HuH-7.5 (cell line): ENCODE measurements around the gene ATRX.
"Not testable (repeated sequence)": the region's sequence is repeated elsewhere in the genome, so short reads cannot be mapped to it uniquely, and the experiment has no call there.

Source experiments
- DNase-seq: peaks from one replicate; pipeline ENCODE4 v3.0.0; 2011; ENCODE audit warnings: low spot score

The ATRX gene

GRCh38 chrX:77740376-77740905, 45.6 kb downstream of the ATRX start:
- DNase-seq: no peak

DNA sequence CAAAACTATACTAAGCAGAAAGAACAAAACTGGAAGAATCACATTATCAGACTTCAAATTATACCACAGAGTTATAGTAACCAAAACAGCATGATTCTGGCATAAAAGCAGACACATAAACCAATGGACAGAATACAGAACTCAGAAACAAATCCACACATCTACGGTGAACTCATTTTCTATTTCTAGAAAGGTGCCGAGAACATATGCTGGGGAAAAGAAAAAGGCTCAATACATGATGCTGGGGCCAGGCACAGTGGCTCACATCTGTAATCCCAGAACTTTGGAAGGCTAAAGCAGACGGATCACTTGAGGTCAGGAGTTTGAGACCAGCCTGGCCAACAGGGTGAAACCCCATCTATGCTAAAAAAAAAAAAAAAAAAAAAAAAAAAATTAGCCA, 52.7 kb downstream of the ATRX start:
- no peak for DNase-seq

GRCh38 chrX:77731821-77732419, 54.1 kb downstream of the ATRX start:
- no peak for DNase-seq

DNA sequence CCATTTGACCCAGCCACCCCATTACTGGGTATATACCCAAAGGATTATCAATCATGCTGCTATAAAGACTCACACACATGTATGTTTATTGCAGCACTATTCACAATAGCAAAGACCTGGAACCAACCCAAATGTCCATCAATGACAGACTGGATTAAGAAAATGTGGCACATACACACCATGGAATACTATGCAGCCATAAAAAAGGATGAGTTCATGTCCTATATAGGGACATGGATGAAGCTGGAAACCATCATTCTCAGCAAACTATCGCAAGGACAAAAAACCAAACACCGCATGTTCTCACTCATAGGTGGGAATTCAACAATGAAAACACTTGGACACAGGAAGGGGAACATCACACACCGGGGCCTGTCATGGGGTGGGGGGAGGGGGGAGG, 59.9 kb downstream of the ATRX start:
- DNase-seq: not testable (repeated sequence)

- no peak for DNase-seq
Measured at GRCh38 chrX:77723681-77724080, 62.3 kb downstream of the ATRX start.

DNA sequence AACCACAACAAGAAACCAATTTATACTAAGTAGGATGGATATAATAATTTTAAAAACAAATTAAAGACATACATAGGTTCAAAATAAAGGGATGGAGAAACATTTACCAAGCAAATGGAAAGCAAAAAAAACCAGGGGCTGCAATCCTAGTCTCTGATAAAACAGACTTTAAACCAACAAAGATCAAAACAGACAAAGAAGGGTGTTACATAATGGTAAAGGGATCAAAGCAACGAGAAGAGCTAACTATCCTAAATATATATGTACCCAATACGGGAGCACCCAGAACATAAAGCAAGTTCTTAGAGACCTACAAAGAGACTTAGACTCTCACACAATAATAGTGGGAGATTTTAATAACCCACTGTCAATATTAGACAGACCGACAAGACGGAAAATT, 66.6 kb downstream of the ATRX start:
- no peak for DNase-seq

DNA sequence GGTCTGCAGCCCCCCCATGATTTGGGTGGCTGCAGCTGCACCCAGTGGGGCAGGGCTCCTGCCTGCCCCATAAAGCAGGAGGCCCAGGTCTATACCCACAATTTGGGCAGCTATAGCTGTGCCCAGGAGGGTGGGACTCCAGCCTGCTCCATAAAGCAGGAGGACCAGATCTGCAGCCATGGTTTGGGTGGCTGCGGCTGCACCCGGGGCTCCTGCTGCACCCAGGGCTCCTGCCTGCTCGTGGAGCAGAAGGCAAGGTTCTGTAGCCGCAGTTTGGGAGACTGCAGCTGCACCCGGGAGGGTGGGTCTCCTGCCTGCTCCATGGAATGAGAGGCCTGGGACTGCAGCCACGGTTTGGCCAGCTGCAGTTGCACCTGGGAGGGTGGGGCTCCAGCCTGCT, 81.1 kb downstream of the ATRX start:
- DNase-seq: no peak

DNA sequence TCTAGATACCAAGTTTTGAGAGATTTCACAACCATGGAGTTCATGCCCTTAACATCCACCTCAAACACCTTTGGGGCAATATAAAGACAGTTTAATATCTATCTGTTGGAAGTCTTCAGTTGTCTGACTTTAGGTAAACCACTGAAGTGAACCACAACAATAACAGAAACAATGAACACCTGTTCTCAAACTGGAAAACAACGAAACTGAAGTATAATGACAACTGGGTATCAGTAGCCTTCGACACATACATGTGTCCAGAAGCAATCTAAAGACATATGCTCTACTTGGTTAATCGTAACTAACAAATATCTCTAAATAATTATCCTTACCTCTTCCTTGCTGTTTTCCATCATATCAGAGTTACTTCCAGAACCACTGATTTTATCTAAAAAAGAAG, 87.8 kb downstream of the ATRX start:
- no peak for DNase-seq

DNA sequence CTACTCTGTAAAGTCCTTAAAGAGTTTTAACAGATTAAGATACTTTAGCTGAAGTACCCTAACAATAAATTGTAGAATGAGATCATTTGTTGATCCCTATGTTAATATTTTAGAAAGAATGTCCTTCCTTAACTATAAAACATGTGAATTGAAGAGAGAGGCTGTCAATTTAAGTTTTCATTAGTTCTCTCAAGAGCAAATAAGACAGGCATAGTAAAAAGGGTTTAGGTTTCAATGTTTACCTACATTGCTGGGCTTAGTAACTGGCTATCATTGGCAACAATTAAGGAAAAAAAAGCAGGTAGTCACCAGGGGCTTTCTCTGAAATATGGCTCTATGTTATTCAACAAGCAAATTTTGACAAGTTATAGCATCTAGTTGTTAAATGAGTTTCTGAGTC, 91.5 kb downstream of the ATRX start:
- no peak for DNase-seq

DNA sequence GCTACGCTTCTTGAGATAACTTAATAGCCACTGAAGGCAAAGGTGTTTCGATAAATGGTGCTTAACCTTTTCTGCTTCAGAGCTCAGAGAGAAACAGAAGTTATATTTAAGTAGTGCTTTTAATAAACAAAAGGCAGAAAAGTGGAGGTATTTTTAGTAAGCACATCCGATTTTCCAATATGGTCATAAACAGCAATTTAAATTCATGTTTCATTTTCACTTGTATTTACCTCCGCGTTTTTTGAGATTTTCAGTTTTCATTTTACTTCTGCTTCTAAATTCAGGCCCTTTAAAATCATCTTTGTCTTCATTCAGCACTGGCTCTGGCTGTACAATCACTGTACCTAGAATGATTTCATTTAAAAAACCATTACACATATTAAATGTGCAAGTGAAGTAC, 92.4 kb downstream of the ATRX start:
- no peak for DNase-seq

GRCh38 chrX:77691916-77692315, 94.1 kb downstream of the ATRX start:
- no peak for DNase-seq

GRCh38 chrX:77689376-77689775, 96.6 kb downstream of the ATRX start:
- no peak for DNase-seq

DNA sequence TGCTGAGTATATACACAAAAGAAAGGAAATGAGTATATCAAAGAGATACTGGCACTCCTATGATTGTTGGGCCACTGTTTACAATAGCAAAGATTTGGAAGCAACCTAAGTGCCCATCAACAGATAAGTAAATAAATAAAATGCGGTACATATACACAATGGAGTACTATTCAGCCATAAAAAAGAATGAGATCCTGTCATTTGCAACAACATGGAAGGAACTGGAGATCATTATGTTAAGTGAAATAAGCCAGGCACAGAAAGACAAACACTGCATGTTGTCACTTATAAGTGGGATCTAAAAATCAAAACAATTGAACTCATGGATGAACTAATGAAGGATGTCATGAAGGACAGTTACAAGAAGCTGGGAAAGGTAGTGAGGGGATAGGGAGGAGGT, 100.3 kb downstream of the ATRX start:
- not testable (repeated sequence) for DNase-seq

DNA sequence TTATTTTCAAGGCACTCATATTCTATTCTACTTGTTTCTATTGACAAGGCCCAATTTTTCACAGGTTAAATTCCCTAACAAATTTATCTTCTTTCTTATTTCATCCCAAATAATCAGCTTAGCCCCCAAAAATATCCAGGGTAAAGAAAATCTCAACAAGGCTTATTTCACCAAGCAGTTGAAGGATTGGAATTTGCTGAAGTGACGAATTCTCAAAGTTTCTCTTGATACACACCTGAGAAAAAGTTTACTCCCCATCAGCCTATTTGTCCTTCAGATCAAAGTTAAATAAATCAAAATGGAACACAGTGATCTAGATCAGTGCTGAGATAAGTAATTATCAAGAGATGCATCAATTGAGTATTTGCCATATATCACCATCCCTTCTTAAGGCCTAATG, 106.9 kb downstream of the ATRX start:
- no peak for DNase-seq

DNA sequence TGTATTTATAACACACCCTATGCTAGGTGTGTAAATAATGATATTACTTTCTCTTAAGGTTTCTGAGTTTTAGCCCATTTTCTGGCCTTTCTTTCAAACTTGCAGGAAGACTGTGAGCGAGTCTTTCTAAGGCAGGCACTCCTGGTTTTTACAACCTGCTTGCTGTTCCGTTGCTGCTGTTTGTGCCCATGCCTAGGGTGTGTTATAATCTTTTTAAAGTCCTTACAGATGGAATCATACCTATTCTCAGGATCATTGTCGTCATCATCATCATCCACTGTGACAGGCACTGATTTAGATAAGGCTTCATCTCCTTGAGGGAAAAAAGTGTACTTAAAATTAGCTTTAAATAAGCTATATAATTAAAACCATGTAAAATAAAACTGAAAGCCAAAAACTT, 110.0 kb downstream of the ATRX start:
- DNase-seq: no peak

DNA sequence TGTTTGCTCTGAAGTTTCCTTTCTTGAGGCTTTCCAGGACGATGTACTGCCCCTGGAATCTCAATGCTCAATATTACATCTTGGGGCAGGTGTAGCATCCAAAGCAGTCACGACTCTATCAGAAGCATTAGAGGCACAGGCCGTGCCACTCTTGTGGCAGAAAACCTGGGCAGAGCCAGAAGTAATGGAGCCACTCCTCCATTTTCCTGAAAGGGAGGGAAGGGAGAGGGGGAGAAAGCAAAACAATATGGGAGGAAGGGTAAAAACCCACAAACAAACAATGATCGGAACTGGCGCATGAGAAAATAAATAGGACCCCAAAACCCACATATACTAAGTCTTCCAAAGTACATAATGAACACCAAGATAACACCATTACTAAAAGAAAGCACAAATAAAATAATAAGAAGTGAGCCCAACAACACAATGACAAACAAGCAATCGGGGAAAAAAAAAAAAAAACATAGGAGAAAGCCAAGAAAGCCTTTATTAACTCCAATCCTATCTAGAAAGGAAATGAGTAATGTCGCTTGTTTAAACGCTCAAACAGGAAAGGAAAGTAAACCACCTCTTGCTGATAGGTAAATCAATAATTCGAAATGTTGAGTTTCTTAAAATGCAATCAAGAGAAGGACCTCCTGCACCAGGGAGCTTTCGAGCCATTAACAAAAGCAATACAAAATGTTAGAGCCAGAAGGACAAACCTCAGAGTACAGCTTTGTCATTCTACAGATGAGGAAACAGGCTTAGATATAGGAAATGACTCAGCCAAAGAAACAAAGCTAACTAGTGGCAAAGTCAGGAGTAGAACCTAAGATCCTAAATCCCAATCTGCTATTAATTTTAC, 117.4 kb downstream of the ATRX start:
- no peak for DNase-seq

GRCh38 chrX:77658886-77659285, 127.1 kb downstream of the ATRX start:
- no peak for DNase-seq

GRCh38 chrX:77652095-77652494, 133.9 kb downstream of the ATRX start:
- no peak for DNase-seq

DNA sequence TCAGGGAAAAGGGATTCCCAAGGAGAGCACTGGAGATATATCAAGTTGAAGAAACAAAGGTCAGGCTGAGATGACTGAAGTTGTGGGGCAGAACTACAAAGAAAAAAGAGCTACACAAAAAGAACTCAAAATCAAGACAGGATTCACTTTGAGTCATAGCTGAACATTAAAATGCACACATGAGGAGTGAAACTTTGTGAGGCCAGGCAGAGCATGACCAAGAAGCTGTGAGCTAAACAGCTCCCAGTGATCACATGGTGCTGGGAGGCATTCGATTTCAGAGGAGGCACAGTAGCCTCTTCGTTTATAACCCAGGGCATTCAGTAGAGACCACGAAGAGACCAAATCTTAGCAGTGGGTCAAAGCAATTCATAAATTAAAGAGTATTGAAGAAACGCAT, 145.3 kb downstream of the ATRX start:
- DNase-seq: no peak

GRCh38 chrX:77639820-77640219, 146.2 kb downstream of the ATRX start:
- no peak for DNase-seq

GRCh38 chrX:77638397-77638796, 147.6 kb downstream of the ATRX start:
- no peak for DNase-seq

DNA sequence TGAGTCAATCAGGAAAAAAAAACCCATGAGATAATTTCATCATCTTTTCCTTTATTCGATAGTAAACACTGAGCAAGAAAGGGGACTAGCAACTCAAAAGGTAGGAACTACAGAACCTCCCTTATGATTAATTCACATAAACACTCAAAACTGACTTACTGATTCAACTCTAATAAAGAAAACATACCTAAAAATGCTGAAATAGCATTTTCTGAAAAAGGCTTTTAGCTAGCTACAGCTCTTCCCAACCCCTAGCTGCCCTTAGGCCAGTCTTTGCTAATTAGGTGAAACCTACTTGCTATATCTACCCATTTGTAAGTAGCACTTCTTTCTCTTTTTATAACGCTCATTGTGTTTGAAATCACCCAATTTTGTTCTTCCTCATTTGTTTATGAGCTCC, 150.6 kb downstream of the ATRX start:
- DNase-seq: no peak

DNA sequence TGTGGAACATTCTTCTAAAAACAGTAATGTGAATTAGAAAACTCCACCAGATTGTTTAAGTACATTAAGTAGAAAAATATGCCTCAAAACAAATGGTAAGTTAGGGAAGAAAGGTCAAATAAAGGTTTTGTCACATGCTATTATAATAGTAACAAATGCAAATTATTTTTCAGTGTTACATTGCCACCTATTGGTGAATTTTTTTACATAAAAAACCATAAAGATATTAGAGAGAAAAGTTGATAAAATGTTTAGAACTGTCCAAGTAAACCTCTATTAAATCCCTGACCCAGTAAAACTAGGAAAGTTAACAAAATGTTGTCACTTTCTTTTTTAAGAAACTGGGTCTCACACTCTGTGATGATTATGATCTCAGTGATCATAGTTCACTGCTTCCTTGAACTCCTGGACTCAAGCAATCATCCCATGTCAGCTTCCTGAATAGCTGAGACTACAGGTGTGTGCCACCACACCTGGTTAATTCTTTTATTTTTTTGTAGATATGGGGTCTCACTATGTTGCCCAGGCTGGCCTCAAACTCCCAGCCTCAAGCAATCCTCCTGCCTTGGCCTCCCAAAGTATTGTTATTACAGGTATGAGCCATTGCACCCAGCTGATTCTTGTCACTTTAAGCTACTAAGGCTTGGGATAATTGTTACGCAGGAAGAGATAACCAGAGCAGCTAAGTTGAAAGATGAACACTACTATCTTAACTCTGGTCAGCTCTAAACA, 157.6 kb downstream of the ATRX start:
- no peak for DNase-seq
